Hepatocyte (in vitro differentiated cells): ENCODE results near the gene MRPL10. TPM values are rescaled to one million over a fixed set of nuclear protein-coding genes. Genes with fewer than 3 reads are reported as not detected.

Source experiments
- DNase-seq: peaks from one replicate; pipeline ENCODE4 v3.0.0-alpha.2; 2016; ENCODE audit warnings: low spot score
- H2AFZ ChIP-seq: fragments of 200-600 bp; sonication (generic); 2 replicates; pipeline ENCODE4 v1.6.0; 2016; ENCODE audit warnings: antibody characterized with exemption, mild to moderate bottlenecking
- H3K27ac ChIP-seq: fragments of 200-600 bp; sonication (generic); 2 replicates; pipeline ENCODE4 v1.5.1; 2016; ENCODE audit warnings: mild to moderate bottlenecking
- H3K27me3 ChIP-seq: fragments of 200-600 bp; sonication (generic); 2 replicates; pipeline ENCODE4 v1.6.1; 2016
- H3K36me3 ChIP-seq: fragments of 200-600 bp; sonication (generic); replicated peaks from 2 replicates; pipeline ENCODE4 v1.5.1; 2016; ENCODE audit warnings: low read depth; ENCODE audit not compliant: insufficient read depth
- H3K4me1 ChIP-seq: fragments of 200-600 bp; sonication (generic); 2 replicates; pipeline ENCODE4 v1.5.1; 2016; ENCODE audit warnings: mild to moderate bottlenecking, moderate library complexity; ENCODE audit not compliant: insufficient read depth
- H3K4me2 ChIP-seq: fragments of 200-600 bp; sonication (generic); 2 replicates; pipeline ENCODE4 v1.6.0; 2016
- H3K4me3 ChIP-seq: fragments of 200-600 bp; sonication (generic); 2 replicates; pipeline ENCODE4 v1.5.1; 2016; ENCODE audit warnings: mild to moderate bottlenecking
- H3K79me2 ChIP-seq: fragments of 200-600 bp; sonication (generic); 2 replicates; pipeline ENCODE4 v1.6.0; 2017; ENCODE audit warnings: mild to moderate bottlenecking
- H3K9me2 ChIP-seq: fragments of 200-600 bp; sonication (generic); replicated peaks from 2 replicates; pipeline ENCODE4 v1.6.0; 2017; ENCODE audit warnings: mild to moderate bottlenecking; ENCODE audit not compliant: insufficient read depth
- H3K9me3 ChIP-seq: fragments of 200-600 bp; sonication (generic); 2 replicates; pipeline ENCODE4 v1.5.1; 2016; ENCODE audit warnings: low read depth, mild to moderate bottlenecking
- H4K20me1 ChIP-seq: fragments of 200-600 bp; sonication (generic); 2 replicates; pipeline ENCODE4 v1.6.0; 2016; ENCODE audit warnings: mild to moderate bottlenecking; ENCODE audit not compliant: insufficient read depth, poor library complexity, severe bottlenecking
- EZH2 ChIP-seq: fragments of 200-600 bp; sonication (generic); IDR thresholded peaks from 2 replicates; pipeline ENCODE4 v1.6.1; 2016; ENCODE audit warnings: antibody characterized with exemption, mild to moderate bottlenecking, borderline replicate concordance
- EZH2phosphoT487 ChIP-seq: fragments of 200-600 bp; sonication (generic); IDR thresholded peaks from one replicate; pipeline ENCODE4 v1.6.1; 2018; ENCODE audit warnings: antibody characterized with exemption, mild to moderate bottlenecking, low read depth, moderate library complexity; ENCODE audit not compliant: unreplicated experiment, severe bottlenecking
- WGBS: methylation state at CpG from one replicate; pipeline ENCODE4 v1.1.6; 2016; ENCODE audit warnings: low lambda C conversion rate; ENCODE audit errors: missing lambda C conversion rate; 5-methylcytosine and 5-hydroxymethylcytosine counted together
- polyA plus RNA-seq: library from polyadenylated mRNA; unstranded; fragments of >200 nt; fragmentation: Nextera tagmentation; extraction: Ambion mirVana; gene quantifications from 2 replicates; pipeline ENCODE4 v1.2.1, GENCODE V29; 2016
- total RNA-seq: library from RNA; depleted of rRNA; stranded (reverse); fragments of >200 nt; gene quantifications from 2 replicates; pipeline ENCODE4 v1.2.3, GENCODE V29; 2014
- TF ChIP-seq, protein P1 (sequence below): fragments of 200-600 bp; sonication (generic); IDR thresholded peaks from 2 replicates; pipeline ENCODE4 v1.5.1; 2016; ENCODE audit warnings: antibody characterized with exemption, mild to moderate bottlenecking; ENCODE audit not compliant: poor library complexity

Gene MRPL10
- total and polyA plus RNA-seq, 2 experiments from 2014 or later = 30.7 to 33.7 TPM

DNA sequence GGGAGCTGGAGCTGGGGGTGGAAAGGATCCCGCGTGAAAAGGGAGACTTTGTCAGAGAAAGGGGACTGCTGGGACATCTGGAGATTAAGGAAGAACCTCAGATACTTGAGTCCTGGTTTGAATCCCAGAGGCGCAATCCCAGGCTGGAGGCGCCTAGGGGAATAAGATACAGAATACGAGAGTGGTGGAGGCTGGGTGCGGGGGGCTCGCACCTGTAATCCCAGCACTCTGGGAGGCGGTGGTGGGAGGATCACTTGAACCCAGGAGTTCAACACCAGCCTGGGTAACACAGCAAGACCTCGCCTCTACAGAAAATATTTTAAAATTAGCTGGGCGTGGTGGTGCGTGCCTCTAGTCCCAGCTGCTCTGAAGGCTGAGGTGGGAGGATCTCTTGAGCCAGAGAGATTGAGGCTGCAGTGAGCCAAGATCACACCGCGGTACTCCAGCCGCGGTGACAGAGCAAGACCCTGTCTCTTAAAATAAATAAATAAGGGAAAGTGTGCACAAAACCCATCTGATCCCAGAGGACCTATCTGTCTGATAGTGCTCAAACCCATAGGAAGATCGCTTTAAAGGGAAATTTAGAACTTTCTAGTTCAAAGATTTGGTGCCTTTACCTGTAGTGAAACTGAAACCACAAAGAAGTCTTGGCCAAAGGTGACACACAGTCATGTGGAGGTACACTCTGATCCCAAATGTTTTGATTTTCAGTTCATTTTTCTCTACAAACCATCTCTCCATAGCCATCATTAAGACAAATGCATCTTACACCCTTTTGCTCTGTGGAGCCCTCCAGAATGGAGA, 10.3 kb upstream of the MRPL10 start:
- H3K36me3 ChIP-seq = no peaks in the 10 kb centered on the region
- TF ChIP-seq EZH2phosphoT487 = no peak
- TF ChIP-seq, protein P1, sequence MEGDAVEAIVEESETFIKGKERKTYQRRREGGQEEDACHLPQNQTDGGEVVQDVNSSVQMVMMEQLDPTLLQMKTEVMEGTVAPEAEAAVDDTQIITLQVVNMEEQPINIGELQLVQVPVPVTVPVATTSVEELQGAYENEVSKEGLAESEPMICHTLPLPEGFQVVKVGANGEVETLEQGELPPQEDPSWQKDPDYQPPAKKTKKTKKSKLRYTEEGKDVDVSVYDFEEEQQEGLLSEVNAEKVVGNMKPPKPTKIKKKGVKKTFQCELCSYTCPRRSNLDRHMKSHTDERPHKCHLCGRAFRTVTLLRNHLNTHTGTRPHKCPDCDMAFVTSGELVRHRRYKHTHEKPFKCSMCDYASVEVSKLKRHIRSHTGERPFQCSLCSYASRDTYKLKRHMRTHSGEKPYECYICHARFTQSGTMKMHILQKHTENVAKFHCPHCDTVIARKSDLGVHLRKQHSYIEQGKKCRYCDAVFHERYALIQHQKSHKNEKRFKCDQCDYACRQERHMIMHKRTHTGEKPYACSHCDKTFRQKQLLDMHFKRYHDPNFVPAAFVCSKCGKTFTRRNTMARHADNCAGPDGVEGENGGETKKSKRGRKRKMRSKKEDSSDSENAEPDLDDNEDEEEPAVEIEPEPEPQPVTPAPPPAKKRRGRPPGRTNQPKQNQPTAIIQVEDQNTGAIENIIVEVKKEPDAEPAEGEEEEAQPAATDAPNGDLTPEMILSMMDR = no peak
- no peak for TF ChIP-seq EZH2
- no peaks in the 10 kb centered on the region for H4K20me1 ChIP-seq
- peak overlapping the region; percentile 66 for H2AFZ ChIP-seq
- no peak for DNase-seq
- no peaks in the 10 kb centered on the region for H3K9me2 ChIP-seq
- peak overlapping the region; percentile 67 for H3K27ac ChIP-seq
- peak overlapping the region; percentile 94 for H3K4me2 ChIP-seq
- H3K4me3 ChIP-seq = no peak overlapping the region
- peaks cover 11% of the 10 kb centered on the region for H3K27me3 ChIP-seq
- H3K4me1 ChIP-seq = peaks cover 42% of the 10 kb centered on the region
- 75% methylated on average over 16 of the region's 16 CpGs for WGBS
- H3K79me2 ChIP-seq = peaks cover 17% of the 10 kb centered on the region
- no peaks in the 10 kb centered on the region for H3K9me3 ChIP-seq

DNA sequence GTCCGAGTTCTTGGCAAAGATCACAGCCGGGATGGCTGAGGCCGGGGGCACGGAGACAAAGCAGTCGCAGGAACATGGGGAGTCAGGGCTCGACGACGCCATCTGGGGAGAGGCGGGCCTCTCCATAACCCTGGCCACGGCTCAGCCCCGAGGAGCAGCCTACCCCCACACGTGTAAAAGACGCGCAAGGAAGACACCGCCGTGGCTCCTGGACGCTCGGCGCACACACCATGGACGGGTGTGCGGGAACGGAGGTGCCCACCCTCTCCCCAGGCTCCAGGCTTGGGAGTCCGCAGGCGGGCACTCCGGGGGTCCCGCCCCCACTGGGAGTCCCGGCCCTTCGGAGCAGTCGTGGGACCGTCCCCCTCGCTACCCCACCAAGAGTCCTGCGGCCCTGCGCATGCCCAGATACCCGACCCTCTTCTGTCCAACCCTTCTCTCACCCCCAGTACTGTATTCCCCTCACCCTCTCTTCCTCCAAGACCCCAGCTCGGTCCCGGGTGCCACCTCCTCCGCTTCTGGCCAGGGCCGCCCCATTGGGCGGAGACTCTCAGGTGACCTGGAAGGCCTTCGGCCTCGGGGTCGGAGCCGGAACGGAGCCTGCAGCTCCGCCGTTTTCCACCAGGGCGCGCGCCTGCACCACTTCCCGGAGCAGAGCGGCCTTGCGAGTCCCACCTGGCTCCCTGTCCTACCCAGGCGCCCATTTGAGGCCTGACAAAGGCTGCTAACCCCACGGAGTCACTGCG, 9.6 kb upstream of the MRPL10 start, which contains the start of gene SCRN2:
Gene SCRN2 (minus strand): TSS at position 532 of the 746 bp plus-strand sequence. CDS start 430 bp downstream, at position 102.
- Histone ChIP-seq H3K27ac (peak within 1 kb of the TSS; percentile 67), H3K4me1 (peaks cover 40% of the 10 kb centered on the region), H4K20me1 (no peaks in the 10 kb centered on the region), H3K4me2 (peak within 1 kb of the TSS; percentile 94), H3K9me2 (no peaks in the 10 kb centered on the region), H3K36me3 (no peaks in the 10 kb centered on the region), H3K27me3 (peaks cover 3% of the 10 kb centered on the region), H3K9me3 (no peaks in the 10 kb centered on the region), H3K79me2 (peaks cover 17% of the 10 kb centered on the region), H3K4me3 (peak within 1 kb of the TSS; percentile 71), H2AFZ (peak within 1 kb of the TSS; percentile 79)
- DNase-seq = peak; percentile 92
- 1% methylated on average over 46 of the region's 55 CpGs for WGBS
- TF ChIP-seq EZH2 (no peak), EZH2phosphoT487 (no peak)
- TF ChIP-seq, protein P1 = peak; percentile 99

DNA sequence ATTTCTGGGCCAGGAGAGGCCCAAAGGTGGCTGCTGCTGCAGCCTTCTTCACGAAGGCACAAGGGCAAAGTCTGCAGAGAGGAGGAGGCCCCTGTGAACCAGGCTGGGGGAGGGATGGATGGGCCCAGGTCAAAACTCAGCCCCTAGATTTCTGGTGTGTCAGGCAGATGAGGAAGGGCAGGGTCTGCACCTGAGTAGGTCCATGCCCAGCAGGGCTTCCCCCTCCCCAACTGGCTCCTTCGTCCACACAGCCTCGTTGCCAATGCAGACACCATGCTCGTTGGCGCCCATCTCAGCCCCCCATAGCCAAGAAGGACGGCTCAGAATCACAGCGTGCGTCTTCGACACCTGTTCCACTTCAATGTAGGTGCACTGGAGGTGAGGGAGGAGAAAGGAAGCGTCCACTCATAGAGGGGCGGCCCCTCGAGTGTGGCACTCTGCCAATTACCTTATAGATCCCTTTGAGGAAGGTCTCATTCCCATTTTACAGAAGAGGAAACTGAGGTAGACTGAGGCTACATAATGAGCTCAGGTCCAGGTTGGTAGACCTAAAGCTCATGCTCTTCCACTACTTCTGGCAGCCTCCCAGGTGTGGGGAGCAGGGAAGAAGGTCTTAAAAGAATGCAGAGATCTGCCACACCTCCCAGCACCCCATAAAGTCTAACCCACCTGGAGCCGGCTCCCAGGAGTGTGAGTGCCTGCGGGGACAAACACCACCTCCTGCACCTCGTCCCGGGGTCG, 8.8 kb upstream of the MRPL10 start:
- Histone ChIP-seq H3K9me2 (no peaks in the 10 kb centered on the region), H3K79me2 (peaks cover 17% of the 10 kb centered on the region), H3K4me2 (peak overlapping the region; percentile 94), H3K27me3 (no peaks in the 10 kb centered on the region), H4K20me1 (no peaks in the 10 kb centered on the region), H3K36me3 (no peaks in the 10 kb centered on the region), H2AFZ (peak overlapping the region; percentile 79), H3K4me3 (peak overlapping the region; percentile 71), H3K27ac (peak overlapping the region; percentile 67), H3K4me1 (peaks cover 36% of the 10 kb centered on the region), H3K9me3 (no peaks in the 10 kb centered on the region)
- TF ChIP-seq, protein P1 = no peak
- TF ChIP-seq EZH2phosphoT487 = no peak
- no peak for TF ChIP-seq EZH2
- 56% methylated on average over 17 of the region's 17 CpGs for WGBS
- no peak for DNase-seq
